NAMALWA (cell line): ENCODE results near the gene SLC8B1.

Experiments used
- DNase-seq: peaks from one replicate; pipeline ENCODE4 v3.0.0-alpha.2; 2015; ENCODE audit warnings: low spot score

The SLC8B1 gene

GRCh38 chr12:113334786-113335539 lies at the start of gene SLC8B1:
Gene SLC8B1, minus strand, starts transcription at chr12:113335109. Its CDS starts 2,231 bp downstream, at chr12:113332878.
- peak; percentile 84 for DNase-seq

DNA sequence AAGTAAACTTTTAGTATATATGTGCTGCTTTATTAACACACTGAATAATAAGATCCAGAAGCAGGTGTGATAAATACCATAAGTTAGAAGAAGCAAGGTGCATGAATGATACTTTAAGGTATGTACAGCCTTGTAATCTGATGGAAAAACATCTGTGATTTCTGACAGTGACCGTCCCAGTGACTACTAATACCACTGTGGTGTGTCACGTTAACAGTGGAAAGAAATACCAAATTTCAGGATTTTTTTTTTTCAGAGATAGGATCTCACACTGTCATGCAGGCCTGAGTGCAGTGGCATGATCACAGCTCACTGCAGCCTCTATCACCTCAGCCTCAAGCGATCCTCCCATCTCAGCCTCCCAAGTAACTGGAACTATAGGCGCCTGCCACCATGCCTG lies 47.3 kb upstream of the SLC8B1 start:
- DNase-seq, result no peak

DNA sequence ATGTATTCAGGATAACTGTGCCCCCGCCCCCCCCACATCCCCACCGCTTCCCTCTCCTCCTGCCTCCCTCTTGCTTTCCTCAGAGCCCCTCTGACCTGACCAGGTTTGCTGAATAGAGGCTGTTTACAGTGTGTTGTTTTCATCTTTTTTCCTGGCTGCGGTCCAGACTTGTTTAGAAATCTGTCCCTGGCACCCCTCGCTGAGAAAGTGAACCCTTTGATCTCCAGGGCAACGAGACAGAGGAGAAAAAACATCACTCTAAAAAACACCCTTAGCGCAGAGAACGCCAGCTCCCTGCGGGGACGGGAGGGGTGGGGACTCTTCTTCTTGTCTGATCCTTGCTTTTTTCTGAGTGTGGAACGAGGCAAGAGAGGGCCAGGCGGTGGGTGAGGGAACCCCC lies 46.3 kb upstream of the SLC8B1 start:
- DNase-seq, result no peak

GRCh38 chr12:113378291-113378690 lies 43.4 kb upstream of the SLC8B1 start:
- DNase-seq, result no peak

DNA sequence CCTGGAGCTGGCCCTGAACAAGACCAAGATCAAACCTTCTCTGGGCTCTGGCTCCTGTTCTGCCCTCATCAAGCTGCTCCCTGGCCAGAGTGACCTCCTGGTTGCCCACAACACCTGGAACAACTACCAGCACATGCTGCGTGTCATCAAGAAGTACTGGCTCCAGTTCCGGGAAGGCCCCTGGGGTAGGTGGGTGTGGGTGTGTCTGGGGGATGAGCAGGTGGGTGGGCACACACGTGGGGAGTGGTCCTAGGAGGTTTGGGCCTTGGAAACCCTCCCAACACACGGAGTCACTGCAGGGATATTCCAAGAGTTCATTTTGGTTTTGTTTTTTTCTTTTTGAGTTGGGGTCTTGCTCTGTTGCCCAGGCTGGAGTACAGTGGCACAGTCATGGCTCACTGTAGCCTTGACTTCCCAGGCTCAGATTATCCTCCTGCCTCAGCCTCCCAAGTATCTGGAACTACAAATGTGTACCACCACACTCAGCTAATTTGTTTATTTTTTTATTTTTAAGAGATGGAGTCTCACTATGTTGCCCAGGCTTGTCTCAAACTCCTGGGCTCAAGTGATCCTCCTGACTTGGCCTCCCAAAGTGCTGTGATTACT lies 40.0 kb upstream of the SLC8B1 start:
- no peak for DNase-seq

- DNase-seq, result no peak
These were observed 39.1 kb upstream of the SLC8B1 start for GRCh38 chr12:113373969-113374368.

DNA sequence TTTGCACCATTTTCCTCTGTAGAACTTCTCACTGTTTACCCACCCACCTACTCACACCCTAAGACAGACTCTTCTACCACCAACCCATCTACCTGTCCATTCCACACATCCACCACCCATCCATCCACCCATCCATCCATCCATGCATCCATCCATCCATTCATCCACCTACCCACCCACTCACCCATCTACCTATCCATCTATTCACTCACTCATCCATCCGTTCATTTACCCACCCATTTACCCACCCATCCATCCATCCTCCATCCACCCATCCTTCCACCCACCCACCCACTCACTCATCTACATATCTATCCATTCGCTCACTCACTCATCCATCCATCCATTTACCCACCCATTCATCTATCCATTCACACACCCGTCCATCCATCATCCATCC lies 38.5 kb upstream of the SLC8B1 start:
- no peak for DNase-seq

GRCh38 chr12:113372371-113372770 lies 37.5 kb upstream of the SLC8B1 start:
- DNase-seq, result no peak

DNA sequence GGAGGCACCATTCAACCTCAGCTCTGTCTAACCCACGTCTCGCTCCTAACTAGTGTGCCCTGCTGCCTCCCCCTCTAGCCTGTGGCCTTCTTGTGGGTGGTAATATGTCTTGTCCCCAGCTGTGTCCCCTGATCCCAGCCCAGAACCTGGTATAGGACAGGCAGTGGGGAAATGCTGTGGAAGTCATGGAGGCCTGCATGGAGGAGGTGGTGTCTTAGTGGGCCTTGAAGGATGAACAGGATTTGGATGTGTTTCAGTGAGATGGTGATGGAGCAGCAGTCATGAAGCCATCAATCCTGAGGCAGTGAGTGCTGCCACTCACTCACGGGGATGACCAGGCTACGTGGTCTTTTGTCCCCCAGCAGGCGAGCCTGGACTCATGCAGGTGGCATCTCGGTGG lies 36.9 kb upstream of the SLC8B1 start:
- DNase-seq, result no peak

DNA sequence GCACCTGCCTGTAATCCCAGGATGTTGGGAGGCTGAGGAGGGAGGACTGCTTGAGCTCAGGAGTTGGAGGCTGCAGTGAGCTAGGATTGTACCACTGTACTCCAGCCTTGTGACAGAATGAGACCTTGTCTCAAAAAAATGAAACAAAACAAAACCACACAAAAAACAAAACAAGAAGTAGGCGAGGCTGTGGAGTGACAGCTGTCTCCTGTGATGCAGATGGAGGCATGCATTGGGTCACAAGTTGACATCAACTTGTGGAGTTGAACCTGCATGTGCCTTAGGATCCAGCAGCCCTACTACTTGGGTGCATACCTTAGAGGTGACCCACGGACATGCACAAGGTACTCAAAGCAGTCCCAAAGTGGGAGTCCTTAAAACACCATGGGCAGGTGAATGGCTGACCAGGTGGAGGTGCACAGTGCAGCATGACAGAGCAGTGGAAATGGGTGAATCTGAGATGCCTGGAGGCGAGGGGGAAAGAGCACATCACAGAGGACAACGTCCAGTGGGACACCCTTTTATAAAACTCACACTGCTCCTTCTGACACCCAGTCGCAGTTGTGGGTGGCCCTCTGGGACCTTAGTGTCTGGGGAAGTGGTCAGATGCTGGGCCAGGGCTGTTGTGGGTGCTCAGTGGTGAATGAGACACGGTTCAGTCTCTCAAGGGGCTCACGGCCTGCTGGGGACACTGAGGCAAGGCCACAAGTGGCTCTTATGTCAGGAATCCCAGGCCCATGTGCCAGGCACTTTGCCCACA lies 36.2 kb upstream of the SLC8B1 start:
- peak; percentile 18 for DNase-seq

- DNase-seq, result no peak
These were observed 34.6 kb upstream of the SLC8B1 start for GRCh38 chr12:113369391-113369985.

DNA sequence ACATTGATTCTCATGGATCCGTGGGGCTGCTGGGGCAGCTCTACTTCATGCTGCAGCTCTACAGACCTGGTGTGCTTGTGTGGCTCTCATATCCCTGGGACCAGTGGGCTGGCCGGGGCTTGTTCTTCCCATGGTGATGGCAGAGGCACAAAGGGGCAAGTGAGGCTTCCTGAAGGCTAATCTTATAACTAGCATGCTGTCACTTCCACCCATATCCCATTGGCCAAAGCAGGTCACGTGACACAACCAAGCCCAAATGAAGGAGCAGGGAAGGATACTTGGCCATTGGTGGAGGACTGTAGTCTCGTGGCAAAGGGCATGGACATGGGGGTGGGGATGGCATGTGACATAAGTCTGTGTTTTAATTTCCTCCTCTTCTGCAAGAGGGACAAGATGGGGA lies 33.4 kb upstream of the SLC8B1 start:
- no peak for DNase-seq

DNA sequence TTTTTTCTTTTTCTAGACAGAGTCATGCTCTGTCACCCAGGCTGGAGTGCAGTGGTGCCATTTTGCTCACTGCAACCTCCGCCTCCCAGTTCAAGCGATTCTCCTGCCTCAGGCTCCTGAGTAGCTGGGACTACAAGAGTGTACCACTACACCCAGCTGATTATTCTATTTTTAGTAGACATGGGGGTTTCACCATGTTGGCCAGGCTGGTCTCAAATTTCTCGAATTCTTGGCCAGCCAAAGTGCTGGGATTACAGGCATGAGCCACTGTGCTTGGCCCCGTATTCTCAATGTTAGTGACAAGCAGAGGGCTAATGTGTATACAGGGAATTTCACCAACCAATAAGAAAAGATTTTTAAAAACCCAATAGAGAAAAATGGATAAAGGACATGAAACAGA lies 31.9 kb upstream of the SLC8B1 start:
- DNase-seq, result no peak

- DNase-seq, result no peak
These were observed 30.9 kb upstream of the SLC8B1 start for GRCh38 chr12:113365639-113366395.

- no peak for DNase-seq
These were observed 29.8 kb upstream of the SLC8B1 start for GRCh38 chr12:113364698-113365097.

- no peak for DNase-seq
These were observed 26.9 kb upstream of the SLC8B1 start for GRCh38 chr12:113361574-113362370.

- no peak for DNase-seq
These were observed 25.2 kb upstream of the SLC8B1 start for GRCh38 chr12:113359939-113360748.

DNA sequence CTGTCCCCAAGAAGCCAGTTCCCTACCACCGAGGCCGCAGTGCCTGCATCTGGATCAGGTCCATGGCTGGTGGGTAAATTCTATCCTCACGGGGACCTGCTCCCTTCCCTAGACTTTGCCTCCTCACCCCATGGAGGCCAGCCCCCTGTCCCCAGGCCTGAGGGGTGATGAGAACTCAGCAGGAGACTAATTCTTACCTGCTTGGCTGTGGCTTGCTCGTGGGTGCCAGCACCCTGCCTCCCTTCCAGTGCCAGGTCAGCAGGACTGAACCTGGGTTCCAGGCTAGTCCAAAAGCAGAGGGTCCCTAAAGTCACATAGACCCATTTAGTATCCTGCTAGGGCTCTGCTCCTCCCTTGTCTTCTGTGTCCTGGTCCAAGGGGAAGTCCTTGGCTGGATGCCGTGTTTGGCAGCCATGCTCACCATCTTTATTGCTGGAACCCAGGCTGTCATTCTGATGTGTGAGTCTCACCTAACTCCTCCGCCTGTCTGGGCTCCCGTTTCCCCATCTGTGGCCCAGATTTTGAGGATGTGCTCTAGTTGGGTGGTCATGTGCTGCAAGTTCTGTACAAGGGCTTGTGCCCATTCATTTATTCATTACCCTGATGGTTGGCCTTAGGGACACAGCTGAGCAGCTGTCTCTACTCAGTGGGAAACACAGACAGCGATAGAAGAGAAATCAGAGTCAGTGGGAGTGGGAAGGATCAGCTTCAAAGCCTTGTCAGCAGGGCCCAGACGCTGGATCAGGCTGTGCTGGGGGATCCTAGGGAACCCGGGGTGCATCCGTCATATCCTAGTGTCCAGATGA lies 24.4 kb upstream of the SLC8B1 start:
- no peak for DNase-seq

- peak; percentile 94 for DNase-seq
These were observed 23.6 kb upstream of the SLC8B1 start, which contains the start of gene PLBD2 for GRCh38 chr12:113358381-113359132. Gene PLBD2, plus strand, starts transcription at chr12:113358587. Its CDS starts 14 bp downstream, at chr12:113358601.
